GM15510 (cell line): ENCODE data around the gene GCLM.

Source experiments
- POLR2A ChIP-seq: IDR thresholded peaks from 3 replicates; pipeline ENCODE4 v1.6.1; 2011; ENCODE audit warnings: borderline replicate concordance; ENCODE audit not compliant: insufficient read length; ENCODE audit errors: extremely low read depth

The GCLM gene

DNA sequence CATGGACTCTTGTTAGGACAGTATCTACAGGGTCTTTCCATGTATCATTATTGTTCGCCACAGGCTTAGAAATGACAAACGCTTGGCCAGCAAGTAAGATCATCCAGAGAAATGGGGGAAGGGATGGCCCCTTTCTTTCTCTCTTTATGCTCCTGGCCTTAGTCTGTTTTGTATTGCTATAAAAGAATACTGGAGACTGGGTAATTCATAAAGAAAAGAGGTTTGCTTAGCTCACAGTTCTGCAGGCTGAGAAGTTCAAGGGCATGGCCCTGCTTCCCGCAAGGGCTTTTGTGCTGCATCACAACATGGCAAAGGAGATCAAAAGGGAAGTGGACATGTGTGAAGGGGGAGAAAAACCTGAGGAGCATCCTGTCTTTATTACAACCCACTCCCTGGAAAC lies 71.3 kb downstream of the GCLM start:
- no peak for TF ChIP-seq POLR2A
